GM18499 (cell line): ENCODE results near the gene LYRM1.
"Not testable (repeated sequence)": the region's sequence is repeated elsewhere in the genome, so short reads cannot be mapped to it uniquely, and the experiment has no call there.

Experiments
- ATAC-seq: cut with Tn5 transposase; IDR thresholded peaks from one replicate; pipeline ENCODE4 v1.9.1; 2021; ENCODE audit warnings: moderate number of reproducible peaks; ENCODE audit not compliant: insufficient read depth, unreplicated experiment

Gene LYRM1

GRCh38 chr16:20929676-20930364, 29.2 kb downstream of the LYRM1 start:
- not testable (repeated sequence) for ATAC-seq

- ATAC-seq: no peak
Observed at GRCh38 chr16:20930365-20930690, 29.8 kb downstream of the LYRM1 start.

- ATAC-seq: no peak
Observed at GRCh38 chr16:20931066-20931600, 30.6 kb downstream of the LYRM1 start.

GRCh38 chr16:20933589-20933988, 33.0 kb downstream of the LYRM1 start:
- ATAC-seq: no peak

- ATAC-seq: no peak
Observed at GRCh38 chr16:20937736-20938135, 37.2 kb downstream of the LYRM1 start.

GRCh38 chr16:20938426-20938825, 37.9 kb downstream of the LYRM1 start:
- ATAC-seq: no peak

GRCh38 chr16:20939611-20940010, 39.0 kb downstream of the LYRM1 start:
- no peak for ATAC-seq

GRCh38 chr16:20940871-20941635, 40.5 kb downstream of the LYRM1 start:
- ATAC-seq: no peak

- ATAC-seq: no peak
Observed at GRCh38 chr16:20941636-20941926, 41.0 kb downstream of the LYRM1 start.

- no peak for ATAC-seq
Observed at GRCh38 chr16:20942256-20942655, 41.7 kb downstream of the LYRM1 start.

- no peak for ATAC-seq
Observed at GRCh38 chr16:20944861-20945574, 44.4 kb downstream of the LYRM1 start.

GRCh38 chr16:20945575-20945875, 45.0 kb downstream of the LYRM1 start:
- not testable (repeated sequence) for ATAC-seq

GRCh38 chr16:20946015-20946629, 45.6 kb downstream of the LYRM1 start:
- ATAC-seq: no peak

- ATAC-seq: no peak
Observed at GRCh38 chr16:20948444-20948843, 47.9 kb downstream of the LYRM1 start.

- ATAC-seq: no peak
Observed at GRCh38 chr16:20949660-20950059, 49.1 kb downstream of the LYRM1 start.

GRCh38 chr16:20950294-20950693, 49.7 kb downstream of the LYRM1 start:
- ATAC-seq: no peak

- no peak for ATAC-seq
Observed at GRCh38 chr16:20952139-20952920, 51.8 kb downstream of the LYRM1 start.

- ATAC-seq: no peak
Observed at GRCh38 chr16:20954574-20954973, 54.0 kb downstream of the LYRM1 start.

- ATAC-seq: no peak
Observed at GRCh38 chr16:20956319-20956718, 55.7 kb downstream of the LYRM1 start.

GRCh38 chr16:20957153-20957552, 56.6 kb downstream of the LYRM1 start:
- ATAC-seq: no peak
